Measurements from ENCODE around the gene CNTN3.

The CNTN3 gene

DNA sequence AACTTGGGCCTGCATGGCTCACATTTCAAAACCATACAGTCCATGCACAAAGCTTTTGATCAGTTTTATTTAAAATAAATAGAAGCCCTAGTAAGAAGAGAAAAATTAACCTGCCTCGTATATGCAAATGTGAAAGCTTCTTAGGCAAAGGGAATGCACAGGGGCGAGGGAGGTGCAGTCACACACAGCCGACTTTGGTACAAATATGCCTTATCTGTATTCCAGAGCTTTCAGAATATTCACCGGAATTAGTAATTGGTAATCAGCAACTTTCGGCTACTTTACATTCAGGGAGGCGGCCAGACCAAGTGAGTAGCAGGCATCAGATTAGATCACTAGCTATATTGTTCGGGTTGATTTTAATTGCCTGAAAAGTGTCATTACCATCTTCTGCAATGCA lies 7.5 kb downstream of the CNTN3 start:
- ChIA-PET CTCF (no interaction called here), POLR2A (no interaction called here)
- TF ChIP-seq, protein P1, sequence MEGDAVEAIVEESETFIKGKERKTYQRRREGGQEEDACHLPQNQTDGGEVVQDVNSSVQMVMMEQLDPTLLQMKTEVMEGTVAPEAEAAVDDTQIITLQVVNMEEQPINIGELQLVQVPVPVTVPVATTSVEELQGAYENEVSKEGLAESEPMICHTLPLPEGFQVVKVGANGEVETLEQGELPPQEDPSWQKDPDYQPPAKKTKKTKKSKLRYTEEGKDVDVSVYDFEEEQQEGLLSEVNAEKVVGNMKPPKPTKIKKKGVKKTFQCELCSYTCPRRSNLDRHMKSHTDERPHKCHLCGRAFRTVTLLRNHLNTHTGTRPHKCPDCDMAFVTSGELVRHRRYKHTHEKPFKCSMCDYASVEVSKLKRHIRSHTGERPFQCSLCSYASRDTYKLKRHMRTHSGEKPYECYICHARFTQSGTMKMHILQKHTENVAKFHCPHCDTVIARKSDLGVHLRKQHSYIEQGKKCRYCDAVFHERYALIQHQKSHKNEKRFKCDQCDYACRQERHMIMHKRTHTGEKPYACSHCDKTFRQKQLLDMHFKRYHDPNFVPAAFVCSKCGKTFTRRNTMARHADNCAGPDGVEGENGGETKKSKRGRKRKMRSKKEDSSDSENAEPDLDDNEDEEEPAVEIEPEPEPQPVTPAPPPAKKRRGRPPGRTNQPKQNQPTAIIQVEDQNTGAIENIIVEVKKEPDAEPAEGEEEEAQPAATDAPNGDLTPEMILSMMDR (IDR thresholded peaks at IDR 0.05; ENCODE audit: control extremely low read depth, extremely low read depth, low read depth, missing control alignments) = no peak
- no peak for DNase-seq (ENCODE audit: extremely low spot score)

DNA sequence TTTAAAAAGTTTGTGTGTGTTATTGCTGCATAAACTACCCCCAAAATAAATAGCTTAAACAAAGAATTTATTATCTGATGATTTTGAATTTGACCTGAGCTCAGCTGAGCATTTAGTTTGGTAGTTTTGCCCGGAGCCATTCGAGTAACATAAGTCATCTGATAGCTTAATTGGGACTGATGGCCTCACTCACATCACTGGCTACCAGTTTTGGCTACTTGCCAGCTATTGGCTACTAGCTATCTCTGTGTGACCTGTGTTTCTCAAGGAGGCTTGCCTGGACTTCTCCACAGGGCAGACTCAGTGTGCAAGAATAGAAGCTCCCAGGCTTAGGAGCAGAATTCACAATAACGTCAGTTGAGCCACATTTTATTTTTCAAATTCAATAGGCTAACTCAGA lies 9.0 kb downstream of the CNTN3 start:
- ChIA-PET POLR2A (no interaction called here), CTCF (no interaction called here)
- TF ChIP-seq, protein P1 (IDR thresholded peaks at IDR 0.05; ENCODE audit: control extremely low read depth, extremely low read depth, low read depth, missing control alignments) = no peak
- no peak for DNase-seq (ENCODE audit: extremely low spot score)

DNA sequence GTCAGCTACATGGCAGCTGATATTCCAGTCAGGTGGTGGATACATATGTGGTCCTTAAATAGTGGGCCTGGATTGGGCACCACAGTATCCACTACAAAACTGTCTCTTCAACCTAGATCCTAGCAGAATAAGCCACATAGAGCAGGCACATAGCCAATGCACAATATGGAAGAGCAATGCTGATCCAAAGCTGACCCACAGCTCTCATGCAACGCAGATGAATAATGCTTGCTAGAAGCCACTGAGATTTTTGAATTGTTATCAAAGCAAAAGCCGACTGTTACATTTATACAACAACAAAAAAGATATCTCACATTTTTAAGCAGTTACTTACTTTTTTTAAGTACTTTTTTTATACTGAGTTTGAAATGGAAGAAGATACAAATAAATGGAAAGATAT lies 11.2 kb downstream of the CNTN3 start:
- ChIA-PET POLR2A (no interaction called here), CTCF (no interaction called here)
- DNase-seq (ENCODE audit: extremely low spot score) = no peak
- TF ChIP-seq, protein P1 (IDR thresholded peaks at IDR 0.05; ENCODE audit: control extremely low read depth, extremely low read depth, low read depth, missing control alignments) = no peak

DNA sequence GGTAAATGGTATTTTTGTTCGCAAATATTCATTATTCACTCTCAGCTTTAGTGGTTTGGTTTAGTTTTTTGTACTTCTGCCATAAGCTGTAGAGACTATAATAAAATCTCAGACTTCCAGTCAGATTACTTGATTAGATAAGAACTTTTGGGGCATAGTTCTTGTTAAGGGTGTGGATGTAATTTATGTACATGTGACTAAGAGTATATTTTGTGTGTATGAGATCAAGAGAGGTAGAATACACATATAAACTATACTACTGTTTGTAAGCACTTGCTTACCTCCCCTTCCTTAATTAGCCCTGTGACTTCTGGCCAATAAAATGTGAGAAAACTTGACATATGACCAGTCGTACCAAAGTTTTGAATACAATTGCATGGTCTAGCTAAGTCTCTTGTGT lies 12.0 kb downstream of the CNTN3 start:
- POLR2A ChIA-PET = no interaction called here

DNA sequence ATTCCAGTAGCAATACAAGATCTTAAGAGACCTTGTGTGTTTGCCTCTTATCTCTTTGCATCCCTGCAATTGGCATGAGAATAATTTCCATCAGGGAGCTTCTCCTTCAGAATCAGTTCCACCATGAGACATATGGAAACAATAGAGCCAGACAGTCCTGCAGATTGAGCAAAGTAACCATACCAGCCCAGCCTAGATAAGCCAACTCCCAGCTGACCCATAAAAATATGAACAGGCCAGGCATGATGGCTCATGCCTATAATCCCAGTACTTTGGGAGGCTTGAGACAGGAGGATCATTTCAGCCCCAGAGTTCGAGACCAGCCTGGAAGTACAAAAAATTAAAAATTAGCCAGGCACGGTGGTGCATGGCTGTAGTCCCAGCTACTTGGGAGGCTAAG lies 12.7 kb downstream of the CNTN3 start:
- ChIA-PET POLR2A (no interaction called here), CTCF (no interaction called here)
- TF ChIP-seq, protein P1 (IDR thresholded peaks at IDR 0.05; ENCODE audit: control extremely low read depth, extremely low read depth, low read depth, missing control alignments) = no peak
- DNase-seq (ENCODE audit: extremely low spot score) = no peak

More for the DNA sequence above, 12.0 kb downstream of the CNTN3 start:
- TF ChIP-seq, protein P1 (IDR thresholded peaks at IDR 0.05; ENCODE audit: control extremely low read depth, extremely low read depth, low read depth, missing control alignments) = no peak
- no peak for DNase-seq (ENCODE audit: extremely low spot score)
- CTCF ChIA-PET = no interaction called here

DNA sequence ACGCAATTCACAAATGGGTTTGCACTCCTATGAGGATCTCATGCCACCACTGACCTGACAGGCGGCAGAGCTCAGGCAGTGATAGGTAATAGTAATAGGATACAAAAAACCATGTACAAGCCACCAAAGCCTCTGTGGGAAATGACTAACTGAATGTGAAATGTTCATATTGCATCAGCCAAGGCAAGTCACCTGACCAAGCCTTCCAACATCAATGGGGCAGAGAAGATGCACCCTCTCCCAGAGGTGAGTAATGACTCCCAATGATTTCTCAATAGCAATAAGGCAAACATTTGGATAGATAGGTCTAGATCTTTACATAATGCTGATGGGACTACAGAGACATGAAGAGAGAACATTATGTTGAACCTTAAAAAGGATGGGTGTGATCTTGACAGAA lies 14.9 kb downstream of the CNTN3 start:
- DNase-seq (ENCODE audit: extremely low spot score) = no peak
- CTCF ChIA-PET = no interaction called here
- POLR2A ChIA-PET = no interaction called here
- TF ChIP-seq, protein P1 (IDR thresholded peaks at IDR 0.05; ENCODE audit: control extremely low read depth, extremely low read depth, low read depth, missing control alignments) = no peak

DNA sequence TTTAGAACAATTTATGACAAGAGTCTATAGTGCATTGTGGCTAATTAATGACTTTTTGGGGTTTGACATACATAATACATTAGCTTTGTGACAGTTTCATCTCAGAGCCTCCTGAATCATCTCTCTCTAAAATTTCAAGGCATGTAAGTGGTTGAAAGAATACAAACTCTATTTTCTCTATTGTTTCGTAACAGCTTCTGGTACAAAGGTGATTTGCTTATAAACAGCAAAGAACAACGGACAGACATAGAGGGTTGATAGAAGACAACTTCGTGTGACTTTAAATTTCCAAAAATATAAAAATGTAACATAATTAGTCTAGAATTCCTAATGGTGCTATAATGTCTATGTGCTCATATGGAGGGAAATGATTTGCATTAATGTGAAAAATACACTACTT lies 21.3 kb downstream of the CNTN3 start:
- TF ChIP-seq, protein P1 (IDR thresholded peaks at IDR 0.05; ENCODE audit: control extremely low read depth, extremely low read depth, low read depth, missing control alignments) = no peak
- DNase-seq (ENCODE audit: extremely low spot score) = no peak
- ChIA-PET CTCF (interaction anchor here (1.3 kb wide), 1 partner anchor 9 kb away, joined by 3 read pairs; no protein-coding TSS in a partner anchor), POLR2A (no interaction called here)
